GM19193 (cell line): ENCODE results near the gene ARHGAP5.

Experiments used
- POLR2A ChIP-seq: IDR thresholded peaks from 4 replicates; pipeline ENCODE4 v1.6.1; 2011; ENCODE audit not compliant: insufficient read depth, insufficient read length; ENCODE audit errors: extremely low read depth

The ARHGAP5 gene

GRCh38 chr14:32129124-32129523 lies 52.0 kb downstream of the ARHGAP5 start:
- TF ChIP-seq POLR2A: no peak

GRCh38 chr14:32134448-32135097 lies 57.5 kb downstream of the ARHGAP5 start:
- no peak for TF ChIP-seq POLR2A

- TF ChIP-seq POLR2A: no peak
Observed at GRCh38 chr14:32136027-32136825, 59.1 kb downstream of the ARHGAP5 start.

GRCh38 chr14:32137313-32137712 lies 60.2 kb downstream of the ARHGAP5 start:
- TF ChIP-seq POLR2A: no peak

GRCh38 chr14:32137892-32138291 lies 60.8 kb downstream of the ARHGAP5 start:
- no peak for TF ChIP-seq POLR2A

- TF ChIP-seq POLR2A: no peak
Observed at GRCh38 chr14:32142341-32142740, 65.2 kb downstream of the ARHGAP5 start.

GRCh38 chr14:32142754-32143437 lies 65.8 kb downstream of the ARHGAP5 start:
- TF ChIP-seq POLR2A: no peak

GRCh38 chr14:32150392-32150791 lies 73.3 kb downstream of the ARHGAP5 start:
- no peak for TF ChIP-seq POLR2A

- TF ChIP-seq POLR2A: no peak
Observed at GRCh38 chr14:32166029-32166428, 88.9 kb downstream of the ARHGAP5 start.

GRCh38 chr14:32166924-32167323 lies 89.8 kb downstream of the ARHGAP5 start:
- no peak for TF ChIP-seq POLR2A

- TF ChIP-seq POLR2A: no peak
Observed at GRCh38 chr14:32167907-32168306, 90.8 kb downstream of the ARHGAP5 start.

- TF ChIP-seq POLR2A: no peak
Observed at GRCh38 chr14:32169191-32169590, 92.1 kb downstream of the ARHGAP5 start.

- TF ChIP-seq POLR2A: no peak
Observed at GRCh38 chr14:32171469-32171868, 94.4 kb downstream of the ARHGAP5 start.

GRCh38 chr14:32183151-32184058 lies 106.3 kb downstream of the ARHGAP5 start:
- no peak for TF ChIP-seq POLR2A

- TF ChIP-seq POLR2A: no peak
Observed at GRCh38 chr14:32185097-32185496, 108.0 kb downstream of the ARHGAP5 start.
